HTERT RPE-1 (cell line): ENCODE results near the gene TMA16.
"Not testable (repeated sequence)": the region's sequence is repeated elsewhere in the genome, so short reads cannot be mapped to it uniquely, and the experiment has no call there.

Experiments used
- in situ Hi-C: fragments of 300-500 bp; cut with MboI; formaldehyde crosslinking; loops from 4 replicates; pipeline ENCODE4 v1.14.3; 2020; ENCODE audit warnings: low sequenced_read_pairs

TMA16 gene

GRCh38 chr4:163494360-163495241 is at the start of gene TMA16:
TMA16 (plus strand) TSS chr4:163494690; CDS start chr4:163494802, 112 bp downstream.
- in situ Hi-C loops = no loop called here

DNA sequence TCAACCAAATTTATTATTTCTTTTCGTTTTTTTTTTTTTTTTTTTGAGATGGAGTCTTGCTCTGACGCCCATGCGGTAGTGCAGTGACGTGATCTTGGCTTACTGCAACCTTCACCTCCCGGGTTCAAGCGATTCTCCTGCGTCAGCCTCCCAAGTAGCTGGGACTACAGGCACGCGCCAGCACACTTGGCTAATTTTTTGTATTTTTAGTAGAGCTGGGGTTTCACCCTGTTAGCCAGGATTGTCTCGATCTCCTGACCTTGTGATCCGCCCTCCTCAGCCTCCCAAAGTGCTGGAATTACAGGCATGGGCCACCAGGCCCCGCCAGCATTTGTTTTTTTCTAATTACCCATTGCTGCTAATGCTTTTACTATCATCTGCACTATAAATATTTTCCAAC is 47.5 kb upstream of the TMA16 start:
- in situ Hi-C loops = not testable (repeated sequence)

DNA sequence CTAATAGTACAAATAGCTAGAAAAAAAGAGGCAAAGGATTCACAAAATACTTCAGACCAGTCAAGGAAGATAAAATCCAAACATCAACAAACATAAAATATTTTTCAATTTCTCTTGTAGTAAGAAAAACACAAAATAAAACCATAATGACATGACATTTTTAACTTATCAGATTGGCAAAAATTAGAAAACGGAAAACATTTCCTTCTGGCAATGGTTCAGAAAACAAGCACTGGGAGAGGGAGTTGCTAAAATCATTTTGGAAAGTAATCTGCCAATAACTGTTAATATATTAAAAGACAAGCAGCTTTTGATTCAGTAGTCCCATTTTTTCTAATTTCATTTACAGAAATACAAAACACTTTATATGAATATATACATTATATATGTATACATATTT is 47.0 kb upstream of the TMA16 start:
- in situ Hi-C loops = no loop called here

DNA sequence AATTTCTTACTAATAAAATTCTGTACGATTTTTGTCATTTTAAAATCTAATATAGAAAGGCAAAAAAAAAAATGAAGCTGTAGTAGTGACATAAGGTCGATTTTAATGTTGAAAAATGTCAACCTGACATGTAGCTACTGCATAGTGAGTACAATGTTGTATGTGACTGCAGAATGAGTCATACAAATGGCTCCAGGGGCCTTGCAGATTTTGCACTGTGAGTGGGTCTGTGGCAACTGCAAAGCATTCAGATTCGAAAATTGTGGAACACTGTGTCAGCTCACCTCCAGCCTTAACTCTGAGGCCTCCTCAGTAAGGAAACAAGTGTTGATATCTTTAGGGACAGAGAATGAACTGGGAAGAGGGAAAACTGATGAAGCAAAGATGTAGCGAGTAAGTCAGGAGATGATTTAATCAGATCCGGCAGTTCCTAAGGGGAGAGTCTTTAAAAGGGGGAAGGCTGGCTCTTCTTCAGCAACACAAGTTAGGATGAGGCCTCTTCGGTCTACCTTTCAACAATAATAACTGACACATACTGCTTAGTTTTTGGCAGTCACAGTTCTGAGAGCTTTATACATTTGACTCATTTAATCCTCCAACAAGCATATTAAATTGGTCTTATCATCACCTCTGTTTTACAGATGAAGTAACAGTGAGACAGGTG is 45.8 kb upstream of the TMA16 start:
- in situ Hi-C loops = no loop called here

- in situ Hi-C loops = no loop called here
Observed at GRCh38 chr4:163462556-163462955, 31.9 kb upstream of the TMA16 start.

- in situ Hi-C loops = no loop called here
Observed at GRCh38 chr4:163467082-163467770, 27.3 kb upstream of the TMA16 start.

DNA sequence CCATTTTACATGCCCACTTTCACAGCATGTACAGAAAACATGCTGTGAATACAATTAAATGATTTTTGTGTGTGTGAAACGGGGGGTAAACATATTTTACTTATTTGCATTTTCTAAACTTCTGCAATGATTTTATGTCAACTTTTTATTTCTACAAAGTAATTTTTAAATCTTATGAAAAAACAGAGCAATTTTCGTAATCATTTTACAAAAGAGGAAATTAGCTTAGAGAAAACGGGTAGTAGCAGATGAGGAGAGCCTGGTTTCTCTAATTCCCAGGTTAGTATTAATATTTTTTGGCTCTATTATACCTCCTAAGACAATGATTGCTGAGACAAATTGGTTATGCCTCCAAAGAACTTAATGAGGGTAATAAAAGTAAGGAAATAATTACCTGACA is 24.1 kb upstream of the TMA16 start:
- in situ Hi-C loops = no loop called here

DNA sequence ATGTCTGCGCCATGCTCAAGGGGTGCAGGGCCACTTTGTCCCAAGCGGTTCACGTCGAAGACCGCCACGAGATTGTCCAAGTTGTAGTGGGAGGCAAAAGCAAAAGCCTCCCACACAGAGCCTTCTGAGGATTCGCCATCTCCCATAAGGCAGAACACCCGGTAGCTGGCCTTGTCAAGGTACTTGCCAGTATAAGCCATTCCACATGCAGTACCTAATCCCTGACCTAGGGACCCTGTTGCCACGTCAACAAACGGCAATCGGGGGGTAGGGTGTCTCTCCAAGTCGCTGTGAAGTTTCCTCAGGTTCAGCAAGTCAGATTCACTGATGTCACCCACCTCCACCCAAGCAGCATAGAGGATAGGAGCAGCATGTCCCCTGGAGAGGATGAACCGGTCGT is 21.4 kb upstream of the TMA16 start:
- in situ Hi-C loops = no loop called here

DNA sequence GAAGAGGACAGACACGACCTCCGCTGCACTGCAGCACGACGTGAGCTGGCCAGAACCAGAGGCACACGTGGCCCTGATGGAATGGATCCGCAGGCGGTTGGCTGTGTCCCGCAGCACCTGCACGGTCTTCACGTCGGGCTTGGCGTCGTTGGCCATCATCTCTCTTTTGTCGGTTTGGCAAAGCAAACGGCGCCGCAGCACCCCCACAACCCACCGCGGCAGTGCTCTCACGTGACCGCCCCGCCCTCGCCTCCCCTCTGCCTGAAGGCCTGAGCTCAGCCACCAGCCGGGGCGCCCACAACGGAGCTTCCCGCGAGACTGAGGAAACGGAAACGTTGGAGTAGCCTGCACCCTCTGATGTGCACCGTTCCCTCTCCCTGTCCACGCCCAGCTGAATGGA is 20.9 kb upstream of the TMA16 start, which contains the start of gene TKTL2:
Gene TKTL2, minus strand, starts transcription at position 179 of the 400 bp plus-strand sequence. Its CDS starts 20 bp downstream, at position 159.
- in situ Hi-C loops = no loop called here

- in situ Hi-C loops = no loop called here
Observed at GRCh38 chr4:163474027-163474426, 20.5 kb upstream of the TMA16 start.

GRCh38 chr4:163476761-163477438 is 17.6 kb upstream of the TMA16 start:
- in situ Hi-C loops = no loop called here

DNA sequence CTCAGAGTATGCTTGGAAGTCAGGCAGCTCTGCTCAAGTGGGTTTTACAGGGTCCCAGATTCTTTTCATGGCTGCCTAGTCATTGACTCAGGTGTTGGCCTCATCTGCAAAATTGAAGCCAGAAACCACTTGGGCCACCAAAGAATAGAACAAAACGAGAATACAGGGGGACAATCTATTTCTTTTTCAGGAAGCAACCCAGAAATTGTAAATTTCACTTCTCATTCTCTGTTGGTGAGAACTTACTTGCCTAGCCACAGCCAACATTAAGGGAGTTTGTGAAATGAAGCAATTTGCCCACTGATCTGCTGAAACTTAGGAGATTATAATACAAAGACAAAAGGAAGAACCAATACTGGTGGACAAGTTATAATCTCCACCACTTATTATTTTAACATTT is 12.3 kb upstream of the TMA16 start:
- in situ Hi-C loops = no loop called here

- in situ Hi-C loops = no loop called here
Observed at GRCh38 chr4:163484906-163485305, 9.6 kb upstream of the TMA16 start.

DNA sequence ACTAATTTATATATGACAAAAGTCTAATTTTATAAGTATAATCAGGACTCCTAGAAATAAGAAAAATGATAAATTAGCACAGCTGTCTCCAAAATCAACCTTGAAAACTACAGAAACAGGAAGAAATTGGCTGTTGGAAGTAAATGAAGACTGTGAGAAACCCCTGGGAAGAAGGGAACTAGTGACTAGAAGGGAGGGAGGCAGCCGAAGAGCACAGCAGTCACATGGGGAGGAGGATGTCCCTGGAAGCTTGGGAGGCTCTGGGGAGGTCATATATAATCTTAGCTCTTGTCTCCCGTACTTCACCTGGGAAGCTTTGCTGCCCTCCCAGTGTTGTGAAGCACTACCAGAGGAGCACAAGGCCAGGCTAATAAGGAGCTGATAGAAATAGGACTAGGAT is 8.9 kb upstream of the TMA16 start:
- in situ Hi-C loops = no loop called here

DNA sequence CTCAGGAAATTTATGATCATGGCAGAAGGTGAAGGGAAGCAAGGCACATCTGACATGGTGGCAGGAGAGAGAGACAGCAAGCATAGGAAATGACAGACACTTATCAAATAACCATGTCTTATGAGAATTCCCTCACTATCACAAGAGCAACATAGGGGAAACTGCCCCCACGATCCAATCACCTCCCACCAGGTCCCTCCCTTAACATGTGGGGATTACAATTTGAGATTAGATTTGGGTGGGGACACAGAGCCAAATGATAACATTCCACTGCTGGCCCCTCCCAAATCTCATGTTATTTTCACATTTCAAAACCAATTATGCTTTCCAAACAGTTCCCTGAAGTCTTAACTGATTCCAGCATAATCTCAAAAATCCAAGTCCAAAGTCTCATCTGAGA is 8.2 kb upstream of the TMA16 start:
- in situ Hi-C loops = no loop called here

DNA sequence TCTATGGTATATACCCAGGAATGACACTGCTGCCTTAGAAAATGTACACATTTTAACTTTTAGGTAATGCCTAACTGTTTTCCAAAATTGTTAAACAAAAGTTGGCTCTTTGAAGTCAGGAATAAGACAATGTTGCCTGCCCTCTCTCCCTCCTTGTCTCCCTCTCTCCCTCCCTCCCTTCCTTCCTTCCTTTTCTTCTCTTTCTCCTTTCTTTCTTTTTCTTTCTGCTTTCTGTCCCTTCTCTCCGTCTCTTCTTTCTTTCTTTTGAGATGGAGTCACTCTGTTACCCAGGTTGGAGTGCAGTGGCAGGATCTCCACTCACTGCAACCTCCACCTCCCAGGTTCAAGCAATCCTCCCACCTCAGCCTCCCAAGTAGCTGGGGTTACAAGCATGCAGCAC is 4.6 kb upstream of the TMA16 start:
- in situ Hi-C loops = no loop called here

- in situ Hi-C loops = no loop called here
Observed at GRCh38 chr4:163492951-163493504, 1.5 kb upstream of the TMA16 start.

DNA sequence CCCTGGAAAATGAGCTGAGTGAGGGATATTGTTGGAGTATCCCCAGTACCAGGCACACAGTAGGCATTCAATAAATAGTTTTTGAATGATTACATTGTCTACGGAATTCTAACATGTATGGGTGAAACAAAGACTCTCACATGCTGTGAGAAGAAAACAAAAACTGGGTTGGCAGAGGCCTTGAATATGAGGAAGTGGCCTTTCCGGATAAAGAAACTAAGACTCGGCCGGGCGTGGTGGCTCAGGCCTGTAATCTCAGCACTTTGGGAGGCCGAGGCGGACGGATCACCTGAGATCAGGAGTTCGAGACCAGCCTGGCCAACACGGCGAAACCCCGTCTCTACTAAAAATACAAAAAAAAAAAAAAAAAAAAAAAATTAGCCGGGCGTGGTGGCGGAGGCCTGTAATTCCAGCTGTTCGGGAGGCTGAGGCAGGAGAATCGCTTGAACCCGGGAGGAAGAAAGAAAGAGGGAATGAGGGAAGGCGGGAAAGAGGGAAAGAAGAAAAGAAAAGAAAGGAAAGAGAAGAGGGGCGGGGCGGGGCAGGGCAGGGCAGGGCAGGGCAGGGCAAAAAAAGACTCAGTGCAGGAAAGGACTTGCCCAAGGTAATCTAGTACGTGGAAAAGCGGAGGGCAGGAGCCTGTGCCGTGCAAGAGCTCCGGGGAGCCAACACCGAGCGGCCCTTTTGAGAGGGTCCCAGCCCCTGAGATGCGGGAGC is 689 bp upstream of the TMA16 start:
- in situ Hi-C loops = no loop called here

DNA sequence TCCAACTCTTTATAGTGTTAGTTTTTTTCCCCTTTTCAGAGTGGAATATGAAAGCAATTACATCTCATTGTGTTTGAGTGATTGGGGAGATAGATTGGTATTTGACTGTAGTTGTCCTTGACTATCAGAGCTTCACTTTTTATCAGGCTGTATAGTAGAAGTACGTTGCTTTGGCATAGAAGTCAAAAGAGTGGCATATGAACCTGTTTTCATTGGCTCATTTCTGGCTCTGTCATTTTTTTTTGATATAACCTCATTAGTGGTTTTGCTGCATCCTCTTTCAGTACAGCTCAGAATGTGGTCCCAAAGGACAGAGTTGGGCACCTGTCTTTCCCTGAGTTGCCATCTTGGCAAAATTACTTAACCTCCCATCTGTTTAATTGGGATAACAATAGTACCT is 1.4 kb downstream of the TMA16 start:
- in situ Hi-C loops = no loop called here

DNA sequence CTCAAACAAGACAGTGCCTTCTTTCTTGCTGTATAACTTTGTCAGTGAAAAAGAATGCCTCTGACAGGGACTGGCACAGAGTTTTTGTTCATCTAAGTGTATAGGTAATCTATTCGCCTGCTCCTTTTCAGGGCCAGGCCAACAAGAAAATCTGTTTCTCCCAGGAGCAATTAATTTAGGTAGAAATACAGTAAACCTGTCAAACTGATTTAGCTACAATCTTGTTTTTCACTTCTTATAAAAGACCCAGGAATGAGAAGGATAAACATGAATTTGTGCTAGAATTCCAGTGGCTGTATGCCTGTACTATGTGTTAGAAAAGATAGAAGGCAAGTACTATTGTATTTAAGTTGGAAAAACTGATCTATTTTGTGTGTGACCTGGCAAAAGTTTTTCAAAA is 6.1 kb downstream of the TMA16 start:
- in situ Hi-C loops = no loop called here
